22Rv1 (cell line): ENCODE data around the gene ZFP90.
"Not testable (repeated sequence)": the region's sequence is repeated elsewhere in the genome, so short reads cannot be mapped to it uniquely, and the experiment has no call there.

Experiments
- H3K27ac ChIP-seq: fragments of 450-650 bp; 2 replicates; pipeline ENCODE4 v1.5.1; 2017
- ZFX ChIP-seq: fragments of 450-650 bp; IDR thresholded peaks from 2 replicates; pipeline ENCODE4 v1.6.1; 2017; ENCODE audit warnings: antibody characterized with exemption, borderline replicate concordance
- TF ChIP-seq, protein P1 (sequence below): fragments of 450-650 bp; IDR thresholded peaks from 2 replicates; pipeline ENCODE4 v1.5.1; 2017; ENCODE audit warnings: mild to moderate bottlenecking

Gene ZFP90

GRCh38 chr16:68553186-68553585 lies 14.1 kb downstream of the ZFP90 start:
- TF ChIP-seq, protein P1, sequence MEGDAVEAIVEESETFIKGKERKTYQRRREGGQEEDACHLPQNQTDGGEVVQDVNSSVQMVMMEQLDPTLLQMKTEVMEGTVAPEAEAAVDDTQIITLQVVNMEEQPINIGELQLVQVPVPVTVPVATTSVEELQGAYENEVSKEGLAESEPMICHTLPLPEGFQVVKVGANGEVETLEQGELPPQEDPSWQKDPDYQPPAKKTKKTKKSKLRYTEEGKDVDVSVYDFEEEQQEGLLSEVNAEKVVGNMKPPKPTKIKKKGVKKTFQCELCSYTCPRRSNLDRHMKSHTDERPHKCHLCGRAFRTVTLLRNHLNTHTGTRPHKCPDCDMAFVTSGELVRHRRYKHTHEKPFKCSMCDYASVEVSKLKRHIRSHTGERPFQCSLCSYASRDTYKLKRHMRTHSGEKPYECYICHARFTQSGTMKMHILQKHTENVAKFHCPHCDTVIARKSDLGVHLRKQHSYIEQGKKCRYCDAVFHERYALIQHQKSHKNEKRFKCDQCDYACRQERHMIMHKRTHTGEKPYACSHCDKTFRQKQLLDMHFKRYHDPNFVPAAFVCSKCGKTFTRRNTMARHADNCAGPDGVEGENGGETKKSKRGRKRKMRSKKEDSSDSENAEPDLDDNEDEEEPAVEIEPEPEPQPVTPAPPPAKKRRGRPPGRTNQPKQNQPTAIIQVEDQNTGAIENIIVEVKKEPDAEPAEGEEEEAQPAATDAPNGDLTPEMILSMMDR, result no peak
- TF ChIP-seq ZFX, result no peak
- no peak overlapping the region for H3K27ac ChIP-seq

DNA sequence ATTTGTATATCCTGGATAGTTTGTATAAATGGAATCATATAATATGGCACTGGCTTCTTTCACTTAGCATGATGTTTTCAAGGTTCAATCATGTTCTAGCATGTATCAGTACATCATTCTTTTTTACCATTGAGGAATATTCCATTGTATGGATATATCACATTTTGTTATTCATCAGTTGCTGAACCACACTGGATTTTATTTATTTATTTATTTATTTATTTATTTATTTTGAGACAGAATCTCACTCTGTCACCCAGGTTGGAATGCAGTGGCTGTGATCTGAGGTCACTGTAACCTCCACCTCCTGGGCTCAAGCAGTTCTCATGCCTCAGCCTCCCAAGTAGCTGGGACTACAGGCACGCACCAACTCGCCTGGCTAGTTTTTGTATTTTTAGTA lies 21.2 kb downstream of the ZFP90 start:
- H3K27ac ChIP-seq, result not testable (repeated sequence)

- TF ChIP-seq, protein P1, result no peak
- no peak overlapping the region for H3K27ac ChIP-seq
These were observed 24.7 kb downstream of the ZFP90 start for GRCh38 chr16:68563631-68564381.

DNA sequence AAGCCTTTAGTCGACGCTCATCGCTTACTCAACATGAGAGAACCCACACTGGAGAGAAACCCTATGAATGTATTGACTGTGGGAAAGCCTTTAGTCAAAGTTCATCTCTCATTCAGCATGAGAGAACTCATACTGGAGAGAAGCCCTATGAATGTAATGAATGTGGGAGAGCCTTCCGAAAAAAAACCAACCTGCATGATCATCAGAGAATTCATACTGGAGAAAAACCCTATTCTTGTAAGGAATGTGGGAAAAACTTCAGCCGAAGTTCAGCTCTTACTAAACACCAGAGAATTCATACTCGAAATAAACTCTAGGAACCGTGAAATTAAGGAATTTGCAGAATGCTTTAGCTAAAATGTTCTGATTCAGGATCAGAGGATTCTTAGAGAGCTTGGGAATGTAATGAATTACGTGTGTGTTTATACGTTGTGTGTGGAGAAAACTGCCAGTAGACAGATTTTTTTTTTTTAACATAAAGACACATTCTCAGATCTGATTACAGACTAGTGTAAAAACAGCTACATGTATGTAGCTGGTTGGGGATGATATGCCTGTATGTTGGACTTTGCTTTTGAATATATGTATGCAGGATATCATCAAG lies 25.4 kb downstream of the ZFP90 start:
- no peak overlapping the region for H3K27ac ChIP-seq
- TF ChIP-seq ZFX, result no peak
- TF ChIP-seq, protein P1, result no peak

GRCh38 chr16:68574479-68574878 lies 35.4 kb downstream of the ZFP90 start:
- no peak overlapping the region for H3K27ac ChIP-seq
- TF ChIP-seq, protein P1, result no peak
- no peak for TF ChIP-seq ZFX

DNA sequence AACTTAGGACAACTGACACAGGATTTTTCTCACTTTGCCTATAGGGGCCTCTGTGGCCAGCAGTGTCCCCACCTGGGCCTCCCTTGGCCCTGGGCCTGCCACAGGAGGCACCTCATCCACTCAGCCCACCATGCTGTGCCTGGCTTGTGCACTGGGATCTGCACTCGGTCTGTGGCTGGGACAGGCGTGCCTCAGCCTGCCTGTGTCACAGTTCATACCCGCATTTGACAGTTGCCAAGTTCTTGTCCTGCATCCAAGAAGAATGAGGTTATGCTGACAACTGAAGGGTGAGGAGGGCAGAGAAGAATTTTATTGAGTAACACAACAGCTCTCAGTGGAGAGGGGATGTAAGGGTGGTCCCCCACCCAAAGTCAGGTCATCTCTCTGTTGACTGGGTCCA lies 36.0 kb downstream of the ZFP90 start:
- no peak overlapping the region for H3K27ac ChIP-seq
- no peak for TF ChIP-seq ZFX
- TF ChIP-seq, protein P1, result no peak

- TF ChIP-seq ZFX, result no peak
- TF ChIP-seq, protein P1, result no peak
- no peak overlapping the region for H3K27ac ChIP-seq
These were observed 38.3 kb downstream of the ZFP90 start for GRCh38 chr16:68577352-68577853.
